NCI-H526 treated with DMSO at 0.1 percent for 48 hours (cell line): ENCODE measurements around the gene BEGAIN.

Source experiments
- DNase-seq: peaks from one replicate; lab custom pipeline; 2025; lab: John Stamatoyannopoulos, UW

The BEGAIN gene

GRCh38 chr14:100587086-100587762 is at the start of gene BEGAIN:
Gene BEGAIN, minus strand, starts transcription at chr14:100587417. Its CDS starts 127 bp downstream, at chr14:100587290.
- DNase-seq, result no peak

- DNase-seq, result no peak
Measured at GRCh38 chr14:100636559-100636958, 49.3 kb upstream of the BEGAIN start.

DNA sequence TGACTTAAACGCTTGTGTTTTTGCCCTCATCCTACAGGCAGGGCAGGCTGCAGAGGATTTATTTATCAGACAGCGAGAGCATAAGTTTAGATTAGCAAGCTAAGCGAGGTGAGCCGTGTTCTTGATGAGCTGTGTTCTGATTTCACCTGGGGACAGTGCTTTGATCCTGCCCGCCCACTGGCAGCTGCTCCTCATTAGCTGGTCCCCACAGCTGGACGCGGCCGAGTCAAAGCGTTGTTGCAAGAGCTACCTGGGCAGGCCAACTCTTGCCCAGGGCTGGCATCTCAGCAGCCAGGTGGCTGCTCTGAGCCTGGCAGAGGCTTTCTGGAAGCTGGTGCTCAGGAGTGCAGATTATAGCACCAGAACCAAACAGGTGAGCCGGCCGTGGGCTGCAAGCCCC is 46.8 kb upstream of the BEGAIN start:
- DNase-seq, result no peak

GRCh38 chr14:100633406-100633805 is 46.2 kb upstream of the BEGAIN start:
- no peak for DNase-seq

DNA sequence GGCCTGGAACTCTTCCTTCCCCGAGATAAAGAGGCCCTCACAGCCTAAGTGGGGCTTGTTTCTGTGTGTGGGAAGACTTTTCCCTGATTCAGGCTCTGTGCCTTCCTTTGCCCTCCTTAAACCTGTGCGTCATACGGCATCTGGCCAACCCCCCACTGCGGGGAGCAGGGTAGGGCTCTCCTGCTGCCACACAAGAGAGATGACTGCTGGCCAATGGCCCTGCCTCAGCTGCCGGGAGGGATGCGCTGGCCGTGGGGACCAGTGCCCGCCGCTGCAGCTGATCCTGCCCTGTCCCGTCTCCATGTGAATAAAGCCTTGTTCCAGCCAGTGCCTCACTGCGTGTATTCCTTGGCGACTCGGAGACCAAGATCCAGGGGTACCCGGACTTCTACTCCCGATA is 42.5 kb upstream of the BEGAIN start:
- no peak for DNase-seq

- DNase-seq, result no peak
Measured at GRCh38 chr14:100629098-100629497, 41.9 kb upstream of the BEGAIN start.

GRCh38 chr14:100628225-100628624 is 41.0 kb upstream of the BEGAIN start:
- DNase-seq, result no peak

- no peak for DNase-seq
Measured at GRCh38 chr14:100626614-100627013, 39.4 kb upstream of the BEGAIN start.

DNA sequence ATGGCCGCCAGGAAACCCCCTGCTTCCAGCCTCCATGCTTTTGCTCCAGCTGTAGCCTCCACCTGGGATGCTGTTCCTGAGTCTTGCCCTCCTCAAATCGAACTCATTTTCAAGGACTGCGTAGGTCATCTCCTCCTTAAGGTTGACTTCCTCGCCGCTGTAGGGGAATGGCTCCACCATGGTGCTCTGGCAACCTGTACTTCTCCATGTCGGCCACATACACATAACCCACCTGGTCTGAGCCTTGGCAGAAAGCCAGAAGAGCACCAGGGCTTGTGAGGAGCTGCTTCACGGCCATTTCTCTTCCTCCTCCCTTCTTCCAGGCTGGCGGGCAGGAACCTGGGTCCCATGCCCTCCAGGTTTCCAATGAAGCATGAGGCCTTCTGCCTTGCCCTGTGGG is 36.7 kb upstream of the BEGAIN start:
- no peak for DNase-seq

DNA sequence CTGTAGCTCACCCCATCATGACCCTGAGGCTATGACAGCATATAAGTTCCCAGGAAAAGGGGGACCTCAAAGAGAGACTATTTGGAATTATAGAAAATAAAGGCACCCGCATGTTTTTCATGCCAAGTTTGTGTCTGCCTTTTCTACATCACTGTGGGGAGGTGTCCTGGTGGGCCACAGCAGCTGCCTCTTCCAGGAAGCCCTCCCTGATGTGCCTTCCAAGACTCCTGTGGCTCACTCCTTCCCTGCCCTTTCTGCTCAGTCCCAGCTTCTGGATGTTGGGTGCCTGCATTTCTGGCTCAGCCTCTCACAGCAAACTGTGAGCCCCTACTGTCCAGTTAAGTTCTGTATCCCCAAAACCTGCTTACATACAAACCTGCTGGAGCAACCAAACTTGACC is 36.3 kb upstream of the BEGAIN start:
- DNase-seq, result no peak

GRCh38 chr14:100622708-100623485 is 35.7 kb upstream of the BEGAIN start:
- DNase-seq, result no peak

- DNase-seq, result no peak
Measured at GRCh38 chr14:100622224-100622623, 35.0 kb upstream of the BEGAIN start.

DNA sequence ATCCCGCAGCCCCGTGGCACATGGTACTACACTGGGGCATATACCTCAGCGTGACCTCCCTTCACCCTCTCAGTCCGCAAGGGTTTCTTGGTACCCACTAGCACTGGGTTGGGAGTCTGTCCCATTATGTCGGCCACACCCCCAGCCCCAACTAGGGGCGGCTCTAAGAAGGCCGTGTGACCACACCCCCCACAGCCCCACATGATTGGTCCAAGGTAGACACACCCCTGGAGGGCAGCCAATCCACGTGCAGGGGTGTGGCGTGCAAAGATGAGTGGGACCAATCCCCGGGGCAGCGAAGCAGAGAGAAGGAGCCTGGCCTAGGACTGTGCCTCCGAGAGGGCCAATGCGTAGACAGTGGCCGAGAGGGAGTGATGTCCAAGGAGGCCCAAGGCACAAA is 34.6 kb upstream of the BEGAIN start:
- DNase-seq, result no peak

DNA sequence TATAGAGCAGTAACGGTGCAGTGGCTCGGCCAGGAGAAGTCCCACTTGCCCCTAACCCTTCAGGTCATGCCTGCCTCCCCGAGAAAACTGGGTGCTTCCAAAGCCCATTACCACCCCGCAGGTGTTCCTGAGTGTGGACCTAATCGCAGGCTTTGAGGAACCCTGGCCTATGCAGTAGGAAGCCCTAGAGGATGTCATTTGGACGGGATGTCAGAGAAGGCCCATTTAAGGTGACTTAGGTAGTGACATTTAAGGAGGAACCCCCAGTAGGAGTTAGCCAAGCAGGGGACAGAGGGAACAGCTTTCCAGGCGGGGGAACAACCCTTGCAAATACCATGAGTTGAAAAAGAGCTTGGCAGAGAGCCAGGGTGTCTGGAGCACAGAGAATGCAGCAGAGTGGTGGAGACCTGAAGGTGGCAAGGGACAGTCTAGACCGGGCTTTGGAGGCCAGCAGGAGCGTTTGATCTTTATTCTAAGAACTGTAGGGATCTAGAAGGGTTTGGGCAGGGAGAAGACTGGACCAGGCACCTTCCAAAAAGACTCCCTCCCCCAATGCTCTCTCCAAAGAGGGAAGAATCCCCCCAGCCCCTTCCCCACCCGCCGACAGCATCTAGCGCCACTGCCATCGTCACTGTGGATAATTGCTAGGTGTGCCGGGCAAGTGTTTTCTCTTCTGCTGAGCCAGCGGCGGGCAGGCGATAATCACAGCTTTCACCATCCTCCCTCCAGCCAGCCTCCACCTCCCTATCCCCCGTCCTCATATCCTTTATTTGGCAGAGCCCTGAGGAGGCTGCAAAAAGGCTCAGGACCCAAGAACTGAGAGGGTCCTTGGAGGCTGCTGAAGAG is 33.3 kb upstream of the BEGAIN start:
- DNase-seq, result no peak

DNA sequence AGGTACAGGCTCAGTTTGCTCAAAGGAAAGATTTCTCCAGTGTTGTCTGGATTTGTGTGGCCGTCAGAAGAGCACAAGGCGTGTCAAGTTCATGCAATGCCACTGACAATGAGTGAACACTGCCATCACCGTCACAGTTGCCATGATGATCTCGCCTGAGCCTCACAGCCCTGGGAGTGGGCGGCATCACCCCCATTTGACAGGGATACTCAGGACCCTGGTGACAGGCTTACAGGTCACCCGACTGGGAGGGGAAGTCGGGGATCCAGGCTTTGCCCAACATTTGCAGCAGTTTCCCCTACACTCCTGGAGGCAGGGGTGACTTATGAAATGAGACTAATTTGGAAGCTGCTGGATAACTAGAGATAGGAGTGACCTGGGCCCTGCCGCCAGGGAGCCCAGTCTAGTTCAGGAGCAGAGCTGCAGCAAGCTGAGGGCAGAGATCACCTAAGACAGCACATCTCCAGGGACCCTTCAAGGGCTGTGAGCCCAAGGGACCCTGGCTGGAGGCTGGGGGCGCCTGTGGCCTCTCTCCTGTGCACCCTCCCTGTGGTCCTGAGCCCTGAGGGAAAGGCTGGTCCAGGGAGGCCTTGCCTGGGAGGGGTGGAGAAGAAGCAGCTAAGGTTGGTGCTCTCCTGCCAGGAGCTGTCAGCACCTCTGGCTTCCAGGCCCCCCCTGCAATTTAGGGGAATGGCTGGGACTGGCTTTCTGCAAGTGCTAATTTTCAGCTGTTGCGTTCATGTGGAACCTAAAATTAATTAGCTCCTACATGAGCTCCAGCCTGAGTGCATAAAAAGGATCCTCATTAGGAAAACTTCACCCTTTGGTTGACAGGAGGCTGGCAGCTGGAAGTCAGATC is 32.4 kb upstream of the BEGAIN start:
- DNase-seq, result no peak

DNA sequence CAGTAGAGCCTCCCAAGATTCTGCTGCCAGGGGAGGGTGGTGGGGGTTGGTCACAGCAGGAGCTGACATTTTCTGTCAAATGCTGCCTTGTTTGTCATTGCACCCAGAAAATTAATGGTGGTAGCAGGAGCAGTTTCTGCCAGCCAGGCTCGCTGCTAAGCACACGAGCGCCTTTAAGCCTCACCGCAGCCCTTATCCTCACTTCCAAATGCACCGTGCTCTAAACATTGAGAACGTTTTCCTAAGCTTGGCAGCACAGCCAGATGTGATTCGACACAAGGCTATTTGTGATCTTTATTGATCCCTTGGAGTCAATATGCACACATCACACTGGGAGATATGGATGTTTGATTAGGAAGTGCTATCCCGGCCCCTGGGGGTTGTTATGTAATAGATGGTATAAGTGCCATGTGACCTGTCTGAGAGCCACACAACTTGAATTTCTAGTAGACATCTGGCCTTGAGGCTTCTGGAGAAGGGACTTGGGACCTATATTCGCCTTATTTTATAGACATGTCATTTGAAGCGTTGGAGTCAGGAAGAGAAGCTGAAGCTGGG is 31.6 kb upstream of the BEGAIN start:
- DNase-seq, result no peak

DNA sequence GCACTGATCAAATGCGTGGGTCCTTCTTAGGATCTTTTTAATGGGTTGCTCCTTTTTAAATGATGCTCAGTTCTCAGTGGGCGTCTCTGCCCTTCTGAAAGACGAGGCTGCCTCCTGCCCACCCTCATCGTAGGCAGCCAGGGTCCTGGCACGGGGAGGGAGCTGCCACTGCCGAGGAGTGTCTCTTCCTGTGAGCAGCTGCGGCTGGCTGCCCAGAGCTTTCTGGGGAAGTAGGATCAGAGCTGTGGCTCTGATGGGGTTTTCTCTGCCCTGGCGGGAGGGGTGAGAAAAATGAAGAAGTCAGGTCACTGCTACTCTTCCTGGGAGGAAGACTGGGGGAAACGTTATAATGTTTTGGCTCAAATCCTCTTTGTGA is 31.1 kb upstream of the BEGAIN start:
- no peak for DNase-seq

GRCh38 chr14:100617410-100618317 is 30.4 kb upstream of the BEGAIN start:
- no peak for DNase-seq

- DNase-seq, result no peak
Measured at GRCh38 chr14:100616854-100617409, 29.7 kb upstream of the BEGAIN start.
